Neural cell (in vitro differentiated cells): Measurements from ENCODE around the gene ARHGEF4. TPM values are rescaled to one million over a fixed set of nuclear protein-coding genes. Genes with fewer than 3 reads are reported as not detected.

Experiments
- H2AFZ ChIP-seq: fragments of 200-600, 300-800 bp; sonication (generic), shearing (Covaris generic); 2 replicates; pipeline ENCODE4 v1.6.0; 2014; ENCODE audit warnings: low read depth, mild to moderate bottlenecking, antibody characterized with exemption, low read length, moderate library complexity
- H3F3A ChIP-seq: fragments of 200-600 bp; shearing (Covaris generic); 2 replicates; pipeline ENCODE4 v1.6.1; 2016; ENCODE audit warnings: mild to moderate bottlenecking, moderate library complexity, mixed read lengths, antibody characterized with exemption, low read length; ENCODE audit not compliant: insufficient read depth, poor library complexity, severe bottlenecking
- H3K27ac ChIP-seq: fragments of 200-600, 300-800 bp; sonication (generic), shearing (Covaris generic); 2 replicates; pipeline ENCODE4 v1.5.1; 2014; ENCODE audit warnings: mild to moderate bottlenecking, low read length, moderate library complexity
- H3K27me3 ChIP-seq: fragments of 300-800, 200-600 bp; sonication (generic), shearing (Covaris generic); 2 replicates; pipeline ENCODE4 v1.6.0; 2014; ENCODE audit warnings: mild to moderate bottlenecking, low read depth, low read length, moderate library complexity; ENCODE audit not compliant: insufficient read depth
- H3K36me3 ChIP-seq: fragments of 300-800, 200-600 bp; sonication (generic), shearing (Covaris generic); 2 replicates; pipeline ENCODE4 v1.5.1; 2014; ENCODE audit warnings: mild to moderate bottlenecking, antibody characterized with exemption, low read length, moderate library complexity; ENCODE audit not compliant: insufficient read depth
- H3K4me2 ChIP-seq: fragments of 300-800, 200-600 bp; sonication (generic), shearing (Covaris generic); 2 replicates; pipeline ENCODE4 v1.6.0; 2014; ENCODE audit warnings: mild to moderate bottlenecking, low read length
- H3K4me3 ChIP-seq: fragments of 300-800, 200-600 bp; sonication (generic), shearing (Covaris generic); 2 replicates; pipeline ENCODE4 v1.5.1; 2014; ENCODE audit warnings: mild to moderate bottlenecking, low read length, moderate library complexity
- H3K79me2 ChIP-seq: fragments of 200-600 bp; shearing (Covaris generic); replicated peaks from 2 replicates; pipeline ENCODE4 v1.6.0; 2014; ENCODE audit warnings: mild to moderate bottlenecking, low read length, moderate library complexity; ENCODE audit not compliant: insufficient read depth
- H3K9ac ChIP-seq: fragments of 300-800, 200-600 bp; sonication (generic), shearing (Covaris generic); 2 replicates; pipeline ENCODE4 v1.6.1; 2016; ENCODE audit warnings: mild to moderate bottlenecking, low read length, mixed read lengths
- H3K9me2 ChIP-seq: fragments of 200-600 bp; shearing (Covaris generic); 2 replicates; pipeline ENCODE4 v1.6.1; 2016; ENCODE audit warnings: mild to moderate bottlenecking, low read length, mixed read lengths; ENCODE audit not compliant: insufficient read depth
- H3K9me3 ChIP-seq: fragments of 200-600, 300-800 bp; sonication (generic), shearing (Covaris generic); 2 replicates; pipeline ENCODE4 v1.6.1; 2016; ENCODE audit warnings: mild to moderate bottlenecking, mixed run types, low read length, moderate library complexity, mixed read lengths
- H4K20me1 ChIP-seq: fragments of 200-600 bp; shearing (Covaris generic); 2 replicates; pipeline ENCODE4 v1.6.1; 2016; ENCODE audit warnings: mild to moderate bottlenecking, mixed run types; ENCODE audit not compliant: insufficient read depth
- CTCF ChIP-seq: fragments of 450-650 bp; IDR thresholded peaks from 2 replicates; pipeline ENCODE4 v1.5.1; 2014; ENCODE audit warnings: antibody characterized with exemption, mild to moderate bottlenecking, moderate library complexity; ENCODE audit not compliant: poor library complexity, severe bottlenecking
- EP300 ChIP-seq: fragments of 450-650 bp; conservative IDR thresholded peaks from 2 replicates; pipeline ENCODE4 v1.6.1; 2014; ENCODE audit warnings: antibody characterized with exemption, mild to moderate bottlenecking, moderate library complexity; ENCODE audit not compliant: poor library complexity, severe bottlenecking
- EZH2 ChIP-seq: fragments of 200-600, 300-800 bp; shearing (Covaris generic), sonication (generic); IDR thresholded peaks from 2 replicates; pipeline ENCODE4 v1.6.1; 2014; ENCODE audit warnings: antibody characterized with exemption, low read length, borderline replicate concordance, mild to moderate bottlenecking; ENCODE audit not compliant: insufficient read depth, poor library complexity, severe bottlenecking
- MXI1 ChIP-seq: fragments of 450-650 bp; conservative IDR thresholded peaks from 2 replicates; pipeline ENCODE4 v1.6.1; 2014; ENCODE audit warnings: antibody characterized with exemption, mild to moderate bottlenecking; ENCODE audit not compliant: poor library complexity, severe bottlenecking
- POLR2AphosphoS5 ChIP-seq: IDR thresholded peaks from 2 replicates; pipeline ENCODE4 v1.6.1; 2012
- RAD21 ChIP-seq: fragments of 450-650 bp; conservative IDR thresholded peaks from 2 replicates; pipeline ENCODE4 v1.6.1; 2014; ENCODE audit warnings: antibody characterized with exemption, mild to moderate bottlenecking, moderate library complexity
- SMC3 ChIP-seq: fragments of 450-650 bp; conservative IDR thresholded peaks from 2 replicates; pipeline ENCODE4 v1.6.1; 2014; ENCODE audit warnings: antibody characterized with exemption, mild to moderate bottlenecking, moderate library complexity; ENCODE audit not compliant: poor library complexity
- TAF1 ChIP-seq: IDR thresholded peaks from 2 replicates; pipeline ENCODE4 v1.6.1; 2012; ENCODE audit warnings: low read depth
- polyA plus RNA-seq: library from polyadenylated mRNA; depleted of rRNA; stranded (reverse); fragments of >200 nt; gene quantifications from 2 replicates; pipeline ENCODE4 v1.2.3, GENCODE V29; 2014
- TF ChIP-seq, protein P1 (sequence below): IDR thresholded peaks from 2 replicates; pipeline ENCODE4 v1.6.1; 2012; ENCODE audit warnings: borderline replicate concordance

ARHGEF4 gene
- polyA plus RNA-seq, 1 donor from 2014 or later = 45.9 TPM

GRCh38 chr2:130890941-130891669 is 54.4 kb downstream of the ARHGEF4 start:
- no peak overlapping the region for H3K27ac ChIP-seq
- no peaks in the 10 kb centered on the region for H3K36me3 ChIP-seq
- H3K27me3 ChIP-seq = no peaks in the 10 kb centered on the region
- no peak overlapping the region for H3K4me2 ChIP-seq
- H3K9me2 ChIP-seq = no peaks in the 10 kb centered on the region
- H3K9me3 ChIP-seq = no peaks in the 10 kb centered on the region
- no peak overlapping the region for H3K4me3 ChIP-seq
- H4K20me1 ChIP-seq = no peaks in the 10 kb centered on the region
- TF ChIP-seq CTCF = no peak
- no peak for TF ChIP-seq EP300
- TF ChIP-seq MXI1 = no peak
- TF ChIP-seq EZH2 = no peak
- TF ChIP-seq, protein P1, sequence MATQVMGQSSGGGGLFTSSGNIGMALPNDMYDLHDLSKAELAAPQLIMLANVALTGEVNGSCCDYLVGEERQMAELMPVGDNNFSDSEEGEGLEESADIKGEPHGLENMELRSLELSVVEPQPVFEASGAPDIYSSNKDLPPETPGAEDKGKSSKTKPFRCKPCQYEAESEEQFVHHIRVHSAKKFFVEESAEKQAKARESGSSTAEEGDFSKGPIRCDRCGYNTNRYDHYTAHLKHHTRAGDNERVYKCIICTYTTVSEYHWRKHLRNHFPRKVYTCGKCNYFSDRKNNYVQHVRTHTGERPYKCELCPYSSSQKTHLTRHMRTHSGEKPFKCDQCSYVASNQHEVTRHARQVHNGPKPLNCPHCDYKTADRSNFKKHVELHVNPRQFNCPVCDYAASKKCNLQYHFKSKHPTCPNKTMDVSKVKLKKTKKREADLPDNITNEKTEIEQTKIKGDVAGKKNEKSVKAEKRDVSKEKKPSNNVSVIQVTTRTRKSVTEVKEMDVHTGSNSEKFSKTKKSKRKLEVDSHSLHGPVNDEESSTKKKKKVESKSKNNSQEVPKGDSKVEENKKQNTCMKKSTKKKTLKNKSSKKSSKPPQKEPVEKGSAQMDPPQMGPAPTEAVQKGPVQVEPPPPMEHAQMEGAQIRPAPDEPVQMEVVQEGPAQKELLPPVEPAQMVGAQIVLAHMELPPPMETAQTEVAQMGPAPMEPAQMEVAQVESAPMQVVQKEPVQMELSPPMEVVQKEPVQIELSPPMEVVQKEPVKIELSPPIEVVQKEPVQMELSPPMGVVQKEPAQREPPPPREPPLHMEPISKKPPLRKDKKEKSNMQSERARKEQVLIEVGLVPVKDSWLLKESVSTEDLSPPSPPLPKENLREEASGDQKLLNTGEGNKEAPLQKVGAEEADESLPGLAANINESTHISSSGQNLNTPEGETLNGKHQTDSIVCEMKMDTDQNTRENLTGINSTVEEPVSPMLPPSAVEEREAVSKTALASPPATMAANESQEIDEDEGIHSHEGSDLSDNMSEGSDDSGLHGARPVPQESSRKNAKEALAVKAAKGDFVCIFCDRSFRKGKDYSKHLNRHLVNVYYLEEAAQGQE = no peak
- no peak for TF ChIP-seq TAF1
- TF ChIP-seq RAD21 = no peak
- TF ChIP-seq SMC3 = no peak
- no peak for TF ChIP-seq POLR2AphosphoS5
- no peak overlapping the region for H3K9ac ChIP-seq
- no peaks in the 10 kb centered on the region for H3F3A ChIP-seq
- no peaks in the 10 kb centered on the region for H3K79me2 ChIP-seq
- H2AFZ ChIP-seq = no peak overlapping the region

- Histone ChIP-seq H3F3A (no peaks in the 10 kb centered on the region), H3K9me3 (no peaks in the 10 kb centered on the region), H3K9me2 (no peaks in the 10 kb centered on the region), H3K36me3 (no peaks in the 10 kb centered on the region), H3K9ac (no peak overlapping the region), H3K4me3 (no peak overlapping the region), H4K20me1 (no peaks in the 10 kb centered on the region), H3K79me2 (no peaks in the 10 kb centered on the region), H2AFZ (no peak overlapping the region), H3K27ac (no peak overlapping the region), H3K27me3 (no peaks in the 10 kb centered on the region), H3K4me2 (no peak overlapping the region)
- TF ChIP-seq EZH2 = no peak
- TF ChIP-seq TAF1 = no peak
- no peak for TF ChIP-seq MXI1
- no peak for TF ChIP-seq RAD21
- no peak for TF ChIP-seq POLR2AphosphoS5
- TF ChIP-seq SMC3 = no peak
- TF ChIP-seq, protein P1 = no peak
- TF ChIP-seq EP300 = no peak
- no peak for TF ChIP-seq CTCF
Observed at GRCh38 chr2:130891966-130892365, 55.3 kb downstream of the ARHGEF4 start.
